Measurements from ENCODE around the gene SCYL1. TPM values are rescaled to one million over a fixed set of nuclear protein-coding genes. Genes with fewer than 3 reads are reported as not detected.

The SCYL1 gene
- total and polyA plus RNA-seq, 2 experiments from 2014 or later: 52.7 to 66.1 TPM

DNA sequence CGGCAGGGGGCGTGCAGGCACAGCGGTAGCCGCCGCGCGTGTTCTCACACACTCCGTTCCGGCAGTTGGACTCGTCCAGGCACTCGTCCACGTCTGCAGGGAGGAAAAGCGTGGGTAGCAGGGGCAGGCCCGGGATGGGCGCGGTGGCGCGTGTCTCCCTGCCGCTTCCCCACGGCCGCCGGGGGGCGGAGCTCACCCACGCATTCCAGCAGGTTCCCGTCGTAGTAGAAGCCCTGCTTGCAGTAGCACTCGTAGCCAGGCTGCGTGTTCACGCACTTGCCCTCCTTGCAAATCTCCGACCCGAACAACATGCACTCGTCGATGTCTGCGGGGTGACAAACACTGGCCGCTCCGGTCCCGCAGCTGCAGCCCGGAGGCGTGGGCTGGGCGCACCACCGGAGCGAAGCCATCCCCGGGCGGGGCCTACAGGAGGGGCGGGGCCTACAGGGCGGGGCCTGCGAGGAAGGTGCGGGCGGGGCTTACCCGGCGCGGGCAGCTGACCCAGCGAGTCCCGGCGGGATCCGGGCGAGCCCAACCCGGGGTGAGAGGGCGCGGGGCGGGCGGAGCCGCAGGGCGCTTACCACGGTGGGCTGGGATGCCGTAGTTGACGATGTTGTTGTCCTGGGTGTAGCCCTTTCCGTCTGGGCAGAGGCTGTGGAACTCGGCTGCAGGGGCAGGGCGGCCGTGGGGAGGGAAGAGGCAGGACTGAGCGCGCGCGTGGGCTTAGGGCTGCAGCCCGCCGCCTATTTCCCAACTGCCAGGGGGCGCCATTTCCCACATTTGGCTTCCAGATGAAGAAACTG, 15.6 kb downstream of the SCYL1 start (continued):
- TF ChIP-seq EZH2 (IDR thresholded peaks at IDR 0.05; ENCODE audit: low read depth, unreplicated experiment) (no peak), ZNF114 (CRISPR knock-in tag; IDR thresholded peaks at IDR 0.05) (no peak), POLR2AphosphoS5 (IDR thresholded peaks at IDR 0.05; ENCODE audit: low read depth) (peak; percentile 70)

DNA sequence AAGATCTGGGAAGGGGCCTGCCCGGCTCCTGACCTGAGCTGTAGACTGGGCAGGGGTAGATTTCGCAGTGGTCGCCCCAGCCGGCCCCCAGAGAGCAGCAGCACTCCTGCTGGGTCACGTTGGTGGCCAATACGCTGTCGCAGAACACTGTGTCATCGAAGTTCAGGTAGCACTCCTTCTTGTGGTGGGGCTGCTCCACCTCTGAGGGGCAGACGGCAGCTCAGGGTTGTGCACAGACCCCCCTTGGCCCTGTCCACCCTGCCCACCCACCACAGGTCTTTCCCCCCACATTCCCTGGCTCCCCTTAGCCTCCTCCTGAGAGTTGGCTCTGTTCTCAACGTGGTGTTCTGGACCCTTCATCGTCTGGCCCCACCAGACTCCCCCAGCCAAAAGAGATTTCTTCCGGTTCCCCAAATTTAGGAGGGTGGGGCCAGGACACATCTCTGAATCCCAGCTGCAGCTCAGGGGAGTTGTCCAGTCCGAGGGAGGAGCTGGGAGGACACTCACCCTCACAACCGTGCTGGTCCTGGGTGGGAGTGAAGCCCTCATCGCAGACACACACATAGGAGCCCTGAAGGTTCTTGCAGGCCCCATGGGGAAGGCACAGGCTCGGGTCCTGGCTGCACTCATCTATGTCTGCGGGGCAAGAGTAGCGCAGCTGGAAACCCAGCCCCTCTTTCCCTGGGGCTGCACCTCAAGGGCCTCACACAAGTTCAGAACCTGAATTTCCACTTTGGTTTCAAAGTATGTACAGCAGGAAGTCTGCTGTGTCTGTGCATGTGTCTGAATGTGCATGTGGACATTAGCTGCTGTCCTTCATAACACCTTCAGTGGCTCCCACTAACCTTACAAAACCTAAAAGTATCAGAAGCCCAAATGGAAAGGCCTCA, 16.5 kb downstream of the SCYL1 start:
- Histone ChIP-seq H3K27ac (ENCODE audit: low read depth) (no peak overlapping the region), H3K4me2 (peak overlapping the region; percentile 87), H3K9me2 (ENCODE audit: insufficient read depth) (no peaks in the 10 kb centered on the region), H3K27me3 (ENCODE audit: insufficient read depth) (peaks cover 53% of the 10 kb centered on the region), H3K79me2 (replicated peaks; ENCODE audit: insufficient read depth) (no peaks in the 10 kb centered on the region), H3K36me3 (ENCODE audit: insufficient read depth) (no peaks in the 10 kb centered on the region), H3F3A (replicated peaks; ENCODE audit: low read depth) (peaks cover 35% of the 10 kb centered on the region), H3K4me1 (ENCODE audit: insufficient read depth) (peaks cover 13% of the 10 kb centered on the region), H2AFZ (no peak overlapping the region), H3K4me3 (peak overlapping the region; percentile 73), H4K20me1 (replicated peaks; ENCODE audit: insufficient read depth) (no peaks in the 10 kb centered on the region)
- no peak for DNase-seq (ENCODE audit: low spot score)
- Mint-ChIP-seq H3K9me3 (no peaks in the 10 kb centered on the region; the same call in 2 of the 3 replicates), H3K36me3 (ENCODE audit: low read depth) (no peaks in the 10 kb centered on the region; the same call in 2 of the 3 replicates), H3K27ac (no peak overlapping the region), H3K4me3 (peak overlapping the region; percentile 77), H3K4me1 (peaks cover 10% of the 10 kb centered on the region), H3K27me3 (ENCODE audit: insufficient read depth, low read depth, poor library complexity) (peaks cover 43% of the 10 kb centered on the region)
- ATAC-seq: no peak; the same call in 2 of the 3 replicates
- TF ChIP-seq, protein P1, sequence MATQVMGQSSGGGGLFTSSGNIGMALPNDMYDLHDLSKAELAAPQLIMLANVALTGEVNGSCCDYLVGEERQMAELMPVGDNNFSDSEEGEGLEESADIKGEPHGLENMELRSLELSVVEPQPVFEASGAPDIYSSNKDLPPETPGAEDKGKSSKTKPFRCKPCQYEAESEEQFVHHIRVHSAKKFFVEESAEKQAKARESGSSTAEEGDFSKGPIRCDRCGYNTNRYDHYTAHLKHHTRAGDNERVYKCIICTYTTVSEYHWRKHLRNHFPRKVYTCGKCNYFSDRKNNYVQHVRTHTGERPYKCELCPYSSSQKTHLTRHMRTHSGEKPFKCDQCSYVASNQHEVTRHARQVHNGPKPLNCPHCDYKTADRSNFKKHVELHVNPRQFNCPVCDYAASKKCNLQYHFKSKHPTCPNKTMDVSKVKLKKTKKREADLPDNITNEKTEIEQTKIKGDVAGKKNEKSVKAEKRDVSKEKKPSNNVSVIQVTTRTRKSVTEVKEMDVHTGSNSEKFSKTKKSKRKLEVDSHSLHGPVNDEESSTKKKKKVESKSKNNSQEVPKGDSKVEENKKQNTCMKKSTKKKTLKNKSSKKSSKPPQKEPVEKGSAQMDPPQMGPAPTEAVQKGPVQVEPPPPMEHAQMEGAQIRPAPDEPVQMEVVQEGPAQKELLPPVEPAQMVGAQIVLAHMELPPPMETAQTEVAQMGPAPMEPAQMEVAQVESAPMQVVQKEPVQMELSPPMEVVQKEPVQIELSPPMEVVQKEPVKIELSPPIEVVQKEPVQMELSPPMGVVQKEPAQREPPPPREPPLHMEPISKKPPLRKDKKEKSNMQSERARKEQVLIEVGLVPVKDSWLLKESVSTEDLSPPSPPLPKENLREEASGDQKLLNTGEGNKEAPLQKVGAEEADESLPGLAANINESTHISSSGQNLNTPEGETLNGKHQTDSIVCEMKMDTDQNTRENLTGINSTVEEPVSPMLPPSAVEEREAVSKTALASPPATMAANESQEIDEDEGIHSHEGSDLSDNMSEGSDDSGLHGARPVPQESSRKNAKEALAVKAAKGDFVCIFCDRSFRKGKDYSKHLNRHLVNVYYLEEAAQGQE (IDR thresholded peaks at IDR 0.05; ENCODE audit: unreplicated experiment): no peak
- no peak for TF ChIP-seq POLR2AphosphoS5 (IDR thresholded peaks at IDR 0.05; ENCODE audit: low read depth)
- TF ChIP-seq, protein P2, sequence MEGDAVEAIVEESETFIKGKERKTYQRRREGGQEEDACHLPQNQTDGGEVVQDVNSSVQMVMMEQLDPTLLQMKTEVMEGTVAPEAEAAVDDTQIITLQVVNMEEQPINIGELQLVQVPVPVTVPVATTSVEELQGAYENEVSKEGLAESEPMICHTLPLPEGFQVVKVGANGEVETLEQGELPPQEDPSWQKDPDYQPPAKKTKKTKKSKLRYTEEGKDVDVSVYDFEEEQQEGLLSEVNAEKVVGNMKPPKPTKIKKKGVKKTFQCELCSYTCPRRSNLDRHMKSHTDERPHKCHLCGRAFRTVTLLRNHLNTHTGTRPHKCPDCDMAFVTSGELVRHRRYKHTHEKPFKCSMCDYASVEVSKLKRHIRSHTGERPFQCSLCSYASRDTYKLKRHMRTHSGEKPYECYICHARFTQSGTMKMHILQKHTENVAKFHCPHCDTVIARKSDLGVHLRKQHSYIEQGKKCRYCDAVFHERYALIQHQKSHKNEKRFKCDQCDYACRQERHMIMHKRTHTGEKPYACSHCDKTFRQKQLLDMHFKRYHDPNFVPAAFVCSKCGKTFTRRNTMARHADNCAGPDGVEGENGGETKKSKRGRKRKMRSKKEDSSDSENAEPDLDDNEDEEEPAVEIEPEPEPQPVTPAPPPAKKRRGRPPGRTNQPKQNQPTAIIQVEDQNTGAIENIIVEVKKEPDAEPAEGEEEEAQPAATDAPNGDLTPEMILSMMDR (conservative IDR thresholded peaks at IDR 0.05; ENCODE audit: low read depth in 2 of 2): no peak
- no peak for TF ChIP-seq NANOG (IDR thresholded peaks at IDR 0.05; ENCODE audit: borderline replicate concordance)
- no peak for TF ChIP-seq EZH2phosphoT487 (IDR thresholded peaks at IDR 0.05; ENCODE audit: unreplicated experiment)
- no peak for TF ChIP-seq ZNF114 (CRISPR knock-in tag; IDR thresholded peaks at IDR 0.05)
- no peak for TF ChIP-seq EZH2 (IDR thresholded peaks at IDR 0.05; ENCODE audit: low read depth, unreplicated experiment)
- TF ChIP-seq JUNB (IDR thresholded peaks at IDR 0.05; ENCODE audit: unreplicated experiment): no peak
- TF ChIP-seq, protein P3, sequence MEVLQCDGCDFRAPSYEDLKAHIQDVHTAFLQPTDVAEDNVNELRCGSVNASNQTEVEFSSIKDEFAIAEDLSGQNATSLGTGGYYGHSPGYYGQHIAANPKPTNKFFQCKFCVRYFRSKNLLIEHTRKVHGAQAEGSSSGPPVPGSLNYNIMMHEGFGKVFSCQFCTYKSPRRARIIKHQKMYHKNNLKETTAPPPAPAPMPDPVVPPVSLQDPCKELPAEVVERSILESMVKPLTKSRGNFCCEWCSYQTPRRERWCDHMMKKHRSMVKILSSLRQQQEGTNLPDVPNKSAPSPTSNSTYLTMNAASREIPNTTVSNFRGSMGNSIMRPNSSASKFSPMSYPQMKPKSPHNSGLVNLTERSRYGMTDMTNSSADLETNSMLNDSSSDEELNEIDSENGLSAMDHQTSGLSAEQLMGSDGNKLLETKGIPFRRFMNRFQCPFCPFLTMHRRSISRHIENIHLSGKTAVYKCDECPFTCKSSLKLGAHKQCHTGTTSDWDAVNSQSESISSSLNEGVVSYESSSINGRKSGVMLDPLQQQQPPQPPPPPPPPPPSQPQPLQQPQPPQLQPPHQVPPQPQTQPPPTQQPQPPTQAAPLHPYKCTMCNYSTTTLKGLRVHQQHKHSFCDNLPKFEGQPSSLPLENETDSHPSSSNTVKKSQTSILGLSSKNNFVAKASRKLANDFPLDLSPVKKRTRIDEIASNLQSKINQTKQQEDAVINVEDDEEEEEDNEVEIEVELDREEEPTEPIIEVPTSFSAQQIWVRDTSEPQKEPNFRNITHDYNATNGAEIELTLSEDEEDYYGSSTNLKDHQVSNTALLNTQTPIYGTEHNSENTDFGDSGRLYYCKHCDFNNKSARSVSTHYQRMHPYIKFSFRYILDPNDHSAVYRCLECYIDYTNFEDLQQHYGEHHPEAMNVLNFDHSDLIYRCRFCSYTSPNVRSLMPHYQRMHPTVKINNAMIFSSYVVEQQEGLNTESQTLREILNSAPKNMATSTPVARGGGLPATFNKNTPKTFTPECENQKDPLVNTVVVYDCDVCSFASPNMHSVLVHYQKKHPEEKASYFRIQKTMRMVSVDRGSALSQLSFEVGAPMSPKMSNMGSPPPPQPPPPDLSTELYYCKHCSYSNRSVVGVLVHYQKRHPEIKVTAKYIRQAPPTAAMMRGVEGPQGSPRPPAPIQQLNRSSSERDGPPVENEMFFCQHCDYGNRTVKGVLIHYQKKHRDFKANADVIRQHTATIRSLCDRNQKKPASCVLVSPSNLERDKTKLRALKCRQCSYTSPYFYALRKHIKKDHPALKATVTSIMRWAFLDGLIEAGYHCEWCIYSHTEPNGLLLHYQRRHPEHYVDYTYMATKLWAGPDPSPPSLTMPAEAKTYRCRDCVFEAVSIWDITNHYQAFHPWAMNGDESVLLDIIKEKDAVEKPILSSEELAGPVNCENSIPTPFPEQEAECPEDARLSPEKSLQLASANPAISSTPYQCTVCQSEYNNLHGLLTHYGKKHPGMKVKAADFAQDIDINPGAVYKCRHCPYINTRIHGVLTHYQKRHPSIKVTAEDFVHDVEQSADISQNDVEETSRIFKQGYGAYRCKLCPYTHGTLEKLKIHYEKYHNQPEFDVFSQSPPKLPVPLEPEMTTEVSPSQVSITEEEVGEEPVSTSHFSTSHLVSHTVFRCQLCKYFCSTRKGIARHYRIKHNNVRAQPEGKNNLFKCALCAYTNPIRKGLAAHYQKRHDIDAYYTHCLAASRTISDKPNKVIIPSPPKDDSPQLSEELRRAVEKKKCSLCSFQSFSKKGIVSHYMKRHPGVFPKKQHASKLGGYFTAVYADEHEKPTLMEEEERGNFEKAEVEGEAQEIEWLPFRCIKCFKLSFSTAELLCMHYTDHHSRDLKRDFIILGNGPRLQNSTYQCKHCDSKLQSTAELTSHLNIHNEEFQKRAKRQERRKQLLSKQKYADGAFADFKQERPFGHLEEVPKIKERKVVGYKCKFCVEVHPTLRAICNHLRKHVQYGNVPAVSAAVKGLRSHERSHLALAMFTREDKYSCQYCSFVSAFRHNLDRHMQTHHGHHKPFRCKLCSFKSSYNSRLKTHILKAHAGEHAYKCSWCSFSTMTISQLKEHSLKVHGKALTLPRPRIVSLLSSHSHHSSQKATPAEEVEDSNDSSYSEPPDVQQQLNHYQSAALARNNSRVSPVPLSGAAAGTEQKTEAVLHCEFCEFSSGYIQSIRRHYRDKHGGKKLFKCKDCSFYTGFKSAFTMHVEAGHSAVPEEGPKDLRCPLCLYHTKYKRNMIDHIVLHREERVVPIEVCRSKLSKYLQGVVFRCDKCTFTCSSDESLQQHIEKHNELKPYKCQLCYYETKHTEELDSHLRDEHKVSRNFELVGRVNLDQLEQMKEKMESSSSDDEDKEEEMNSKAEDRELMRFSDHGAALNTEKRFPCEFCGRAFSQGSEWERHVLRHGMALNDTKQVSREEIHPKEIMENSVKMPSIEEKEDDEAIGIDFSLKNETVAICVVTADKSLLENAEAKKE (CRISPR knock-in tag; IDR thresholded peaks at IDR 0.05): no peak
